ENCODE results near the gene RTL10. TPM values are rescaled to one million over a fixed set of nuclear protein-coding genes. Genes with fewer than 3 reads are reported as not detected.

Gene RTL10
- total RNA-seq, 4 donors from 2014 or later, result 18.1 to 26.4 (median 23.7) TPM

GRCh38 chr22:19846620-19847344 lies 7.9 kb downstream of the RTL10 start:
- H3K4me3 ChIP-seq (replicated peaks in 1 of 3), result no peak overlapping the region
- peak overlapping the region in 1 of 3 donors; percentile 85 for H3K27ac ChIP-seq
- no peak for DNase-seq
- TF ChIP-seq CTCF (IDR thresholded peaks at IDR 0.05) (no peak), POLR2A (IDR thresholded peaks at IDR 0.05) (no peak)
- no peaks in the 10 kb centered on the region for H3K9me3 ChIP-seq
- H3K27me3 ChIP-seq, result no peaks in the 10 kb centered on the region
- intact Hi-C loops (cut with DNase I), result no loop called here
- H3K4me1 ChIP-seq, result peaks cover 44 to 69% of the 10 kb centered on the region in 2 donors
- 94 to 95% methylated on average over 8 to 9 of the region's 9 CpGs for WGBS, 2 donors
- H3K36me3 ChIP-seq, result peaks cover 7 to 10% of the 10 kb centered on the region in 2 donors

- intact Hi-C loops (cut with DNase I), result no loop called here
- H3K4me3 ChIP-seq (replicated peaks in 1 of 3), result no peak overlapping the region
- H3K9me3 ChIP-seq, result no peaks in the 10 kb centered on the region
- no peak for TF ChIP-seq POLR2A (IDR thresholded peaks at IDR 0.05)
- TF ChIP-seq CTCF (IDR thresholded peaks at IDR 0.05), result no peak
- no peak overlapping the region for H3K27ac ChIP-seq
- peaks cover 33 to 57% of the 10 kb centered on the region in 2 donors for H3K4me1 ChIP-seq
- no peaks in the 10 kb centered on the region for H3K36me3 ChIP-seq
- no peaks in the 10 kb centered on the region for H3K27me3 ChIP-seq
- DNase-seq, result no peak
- WGBS, 2 donors, result 63 to 67% methylated on average over 5 of the region's 8 CpGs
Observed at GRCh38 chr22:19845054-19845722, 9.5 kb downstream of the RTL10 start.

GRCh38 chr22:19844377-19845053 lies 10.2 kb downstream of the RTL10 start:
- TF ChIP-seq POLR2A (IDR thresholded peaks at IDR 0.05), result no peak
- TF ChIP-seq CTCF (IDR thresholded peaks at IDR 0.05), result no peak
- no peaks in the 10 kb centered on the region for H3K36me3 ChIP-seq
- H3K4me1 ChIP-seq, result peaks cover 28 to 52% of the 10 kb centered on the region in 2 donors
- no peak overlapping the region for H3K4me3 ChIP-seq (replicated peaks in 1 of 3)
- H3K27ac ChIP-seq, result peak overlapping the region in 2 of 3 donors; percentile 30 to 60
- DNase-seq, result peak; percentile 32 to 35
- intact Hi-C loops (cut with DNase I), result no loop called here
- H3K9me3 ChIP-seq, result no peaks in the 10 kb centered on the region
- no peaks in the 10 kb centered on the region for H3K27me3 ChIP-seq
- WGBS, 2 donors, result 74 to 80% methylated on average over 3 to 15 of the region's 18 CpGs

GRCh38 chr22:19843857-19844376 lies 10.8 kb downstream of the RTL10 start:
- Histone ChIP-seq H3K27me3 (no peaks in the 10 kb centered on the region), H3K4me3 (replicated peaks in 1 of 3) (no peak overlapping the region), H3K27ac (peak overlapping the region in 2 of 3 donors; percentile 30 to 60), H3K4me1 (peaks cover 23 to 46% of the 10 kb centered on the region in 2 donors), H3K36me3 (no peaks in the 10 kb centered on the region), H3K9me3 (no peaks in the 10 kb centered on the region)
- no peak for DNase-seq
- TF ChIP-seq CTCF (IDR thresholded peaks at IDR 0.05), result no peak
- TF ChIP-seq POLR2A (IDR thresholded peaks at IDR 0.05), result no peak
- WGBS, 2 donors, result 80% methylated on average over 1 of the region's 11 CpGs; no CpG with 5 or more reads in 1 of the 2 donors
- intact Hi-C loops (cut with DNase I), result no loop called here
